ENCODE measurements around the gene BCL2L11.

The BCL2L11 gene

GRCh38 chr2:111209045-111209514, 88.4 kb downstream of the BCL2L11 start:
- Histone ChIP-seq H3K9me3 (ENCODE audit: control insufficient read depth, low read length) (no peaks in the 10 kb centered on the region), H3K4me1 (ENCODE audit: control insufficient read depth, insufficient read depth, low read length) (no peaks in the 10 kb centered on the region), H3K9ac (ENCODE audit: low read length) (no peak overlapping the region), H3K4me3 (ENCODE audit: low read length) (no peak overlapping the region), H3K27me3 (ENCODE audit: control insufficient read depth, insufficient read depth, low read length) (no peaks in the 10 kb centered on the region), H3K36me3 (ENCODE audit: control insufficient read depth, insufficient read depth, low read length) (no peaks in the 10 kb centered on the region)

DNA sequence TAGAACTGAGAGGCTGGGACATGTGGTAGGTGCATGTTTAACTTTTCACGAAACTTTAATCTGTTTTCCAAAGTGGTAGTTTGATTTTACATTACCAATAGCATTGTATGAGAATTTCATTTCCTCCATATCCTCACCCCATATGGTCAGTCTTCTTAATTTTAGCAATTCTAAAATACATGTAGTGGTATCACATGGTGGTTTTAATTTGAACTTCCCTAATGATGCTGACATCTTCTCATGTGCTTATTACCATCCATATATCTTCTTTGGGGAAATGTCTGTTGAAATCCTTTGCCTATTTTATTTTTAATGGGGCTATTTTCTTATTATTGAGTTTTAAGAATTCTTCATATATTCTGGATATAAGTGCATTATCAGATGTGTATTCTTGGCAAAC, 89.3 kb downstream of the BCL2L11 start:
- no peak overlapping the region for H3K9ac ChIP-seq (ENCODE audit: low read length)
- no peaks in the 10 kb centered on the region for H3K27me3 ChIP-seq (ENCODE audit: control insufficient read depth, insufficient read depth, low read length)
- H3K9me3 ChIP-seq (ENCODE audit: control insufficient read depth, low read length) = no peaks in the 10 kb centered on the region
- no peak overlapping the region for H3K4me3 ChIP-seq (ENCODE audit: low read length)
- H3K36me3 ChIP-seq (ENCODE audit: control insufficient read depth, insufficient read depth, low read length) = no peaks in the 10 kb centered on the region
- H3K4me1 ChIP-seq (ENCODE audit: control insufficient read depth, insufficient read depth, low read length) = no peaks in the 10 kb centered on the region

GRCh38 chr2:111213877-111214276, 93.2 kb downstream of the BCL2L11 start:
- Histone ChIP-seq H3K4me1 (ENCODE audit: control insufficient read depth, insufficient read depth, low read length) (no peaks in the 10 kb centered on the region), H3K4me3 (ENCODE audit: low read length) (no peak overlapping the region), H3K36me3 (ENCODE audit: control insufficient read depth, insufficient read depth, low read length) (no peaks in the 10 kb centered on the region), H3K9me3 (ENCODE audit: control insufficient read depth, low read length) (no peaks in the 10 kb centered on the region), H3K9ac (ENCODE audit: low read length) (no peak overlapping the region), H3K27me3 (ENCODE audit: control insufficient read depth, insufficient read depth, low read length) (no peaks in the 10 kb centered on the region)

DNA sequence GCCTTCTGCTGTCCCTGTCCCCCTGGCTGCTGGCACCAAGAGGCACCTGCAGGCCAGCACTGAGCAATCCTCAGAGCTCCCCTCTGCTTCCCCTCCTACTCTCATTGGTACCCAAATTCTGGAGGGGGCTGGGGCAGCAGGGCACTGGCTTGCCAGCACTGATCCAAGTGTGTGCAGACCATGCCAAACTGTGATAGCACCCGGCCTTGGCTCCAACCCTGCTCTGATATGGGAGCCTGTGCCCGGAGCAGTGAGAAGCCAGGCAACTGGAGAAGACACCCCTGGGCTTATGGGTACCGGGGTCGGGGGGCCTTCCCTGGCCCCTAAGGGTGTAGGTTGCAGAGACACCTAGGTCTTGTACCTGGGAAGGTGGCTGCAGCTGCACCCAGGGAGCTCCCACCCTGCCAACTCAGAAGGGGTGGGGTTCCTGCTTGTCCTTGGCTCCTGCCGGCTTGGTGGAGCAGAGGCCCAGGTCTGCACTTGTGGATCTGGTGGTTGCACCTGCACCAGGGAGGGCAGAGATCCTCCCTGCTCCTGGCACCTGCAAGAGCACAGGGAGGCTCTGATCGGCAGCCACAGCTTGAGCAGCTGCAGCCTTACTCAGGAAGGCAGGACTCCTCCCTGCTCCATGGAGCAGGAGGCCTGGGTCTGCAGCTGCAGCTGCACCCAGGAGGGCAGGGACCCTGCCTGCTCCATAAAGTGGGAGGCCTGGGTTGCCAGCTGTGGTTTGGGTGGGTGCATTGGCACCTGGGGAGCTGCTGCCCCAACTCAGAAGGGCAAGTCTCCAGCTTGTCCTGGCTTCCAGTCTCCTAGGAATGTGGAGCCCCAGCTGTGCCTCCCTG, 96.3 kb downstream of the BCL2L11 start:
- Histone ChIP-seq H3K27me3 (ENCODE audit: control insufficient read depth, insufficient read depth, low read length) (peaks cover 4% of the 10 kb centered on the region), H3K4me1 (ENCODE audit: control insufficient read depth, insufficient read depth, low read length) (no peaks in the 10 kb centered on the region), H3K4me3 (ENCODE audit: low read length) (no peak overlapping the region), H3K9ac (ENCODE audit: low read length) (no peak overlapping the region), H3K36me3 (ENCODE audit: control insufficient read depth, insufficient read depth, low read length) (no peaks in the 10 kb centered on the region), H3K9me3 (ENCODE audit: control insufficient read depth, low read length) (no peaks in the 10 kb centered on the region)

Data from mucosa of stomach (tissue), 1 donor.